Measurements from ENCODE around the gene NACC2. TPM values are rescaled to one million over a fixed set of nuclear protein-coding genes. Genes with fewer than 3 reads are reported as not detected.

NACC2 gene
- total and polyA plus RNA-seq, 10 of the 15 experiments (the other 5 are each of a cell fraction or from before 2014, with no cell fraction given) = 0.66 to 14.7 (median 3.5) TPM

- 94% methylated on average over 27 of the region's 28 CpGs for WGBS (ENCODE audit: insufficient coverage, insufficient replicate concordance, low lambda C conversion rate, missing lambda C conversion rate)
- Histone ChIP-seq H2AFZ (ENCODE audit: control insufficient read depth, low read depth, low read length) (no peak overlapping the region), H3K4me1 (ENCODE audit: control insufficient read depth, insufficient read depth, low read length) (no peaks in the 10 kb centered on the region), H3K4me2 (ENCODE audit: control insufficient read depth, insufficient read depth) (no peak overlapping the region), H3K9ac (ENCODE audit: control insufficient read depth, insufficient read depth, low read length) (no peak overlapping the region), H3K27ac (ENCODE audit: control insufficient read depth, insufficient read depth) (no peak overlapping the region), H3K4me3 (no peak overlapping the region), H3K36me3 (ENCODE audit: control insufficient read depth in 2 of 2, insufficient read depth in 2 of 2, low read length in 1 of 2) (peaks cover 0 to 2% of the 10 kb centered on the region in 2 experiments; a peak in 2 of 4 replicates), H3K9me3 (replicated peaks; ENCODE audit: control insufficient read depth, insufficient read depth, low read length) (no peaks in the 10 kb centered on the region), H3K27me3 (replicated peaks in 1 of 2; ENCODE audit: control insufficient read depth in 2 of 2, insufficient read depth in 2 of 2, low read length in 1 of 2) (no peaks in the 10 kb centered on the region), H4K20me1 (ENCODE audit: control insufficient read depth, insufficient read depth) (no peaks in the 10 kb centered on the region), H3K79me2 (ENCODE audit: control insufficient read depth, insufficient read depth, low read length) (no peaks in the 10 kb centered on the region)
- intact Hi-C loops (cut with micrococcal nuclease; ENCODE audit: unreplicated experiment) = no loop called here
- ATAC-seq (no peak), FAIRE-seq (no peak), DNase-seq (ENCODE audit: low read depth, low spot score) (no peak)
- TF ChIP-seq SMAD5 (IDR thresholded peaks at IDR 0.05; ENCODE audit: low read depth) = no peak
- no peak for TF ChIP-seq ZNF217 (IDR thresholded peaks at IDR 0.05)
- TF ChIP-seq MYB (IDR thresholded peaks at IDR 0.05; ENCODE audit: borderline replicate concordance, low read depth, low read length) = no peak
- TF ChIP-seq EED (IDR thresholded peaks at IDR 0.05; ENCODE audit: low read depth) = no peak
- TF ChIP-seq IRF5 (IDR thresholded peaks at IDR 0.05; ENCODE audit: borderline replicate concordance) = no peak
- CTCF ChIA-PET = no interaction called here
- RAD21 ChIA-PET (ENCODE audit: unreplicated experiment) = no interaction called here
- in situ Hi-C loops (cut with MboI) = no loop called here
- BruUV-seq (replicated peaks) = no TSS peak
- POLR2A ChIA-PET = no interaction called here
- SMC1A ChIA-PET (ENCODE audit: uncharacterized antibody, unreplicated experiment) = no interaction called here
Measured at GRCh38 chr9:136074706-136075105, 20.4 kb downstream of the NACC2 start.

- no TSS peak for BruUV-seq (replicated peaks)
- ChIA-PET RAD21 (ENCODE audit: unreplicated experiment) (no interaction called here), POLR2A (no interaction called here), CTCF (no interaction called here), SMC1A (ENCODE audit: uncharacterized antibody, unreplicated experiment) (no interaction called here)
- Histone ChIP-seq H3K9ac (ENCODE audit: control insufficient read depth, insufficient read depth, low read length) (no peak overlapping the region), H3K27me3 (replicated peaks in 1 of 2; ENCODE audit: control insufficient read depth in 2 of 2, insufficient read depth in 2 of 2, low read length in 1 of 2) (no peaks in the 10 kb centered on the region), H4K20me1 (ENCODE audit: control insufficient read depth, insufficient read depth) (no peaks in the 10 kb centered on the region), H3K36me3 (ENCODE audit: control insufficient read depth in 2 of 2, insufficient read depth in 2 of 2, low read length in 1 of 2) (no peaks in the 10 kb centered on the region), H3K9me3 (replicated peaks; ENCODE audit: control insufficient read depth, insufficient read depth, low read length) (no peaks in the 10 kb centered on the region), H3K4me3 (no peak overlapping the region), H3K4me1 (ENCODE audit: control insufficient read depth, insufficient read depth, low read length) (no peaks in the 10 kb centered on the region), H3K4me2 (ENCODE audit: control insufficient read depth, insufficient read depth) (no peak overlapping the region), H3K79me2 (ENCODE audit: control insufficient read depth, insufficient read depth, low read length) (no peaks in the 10 kb centered on the region), H3K27ac (ENCODE audit: control insufficient read depth, insufficient read depth) (no peak overlapping the region), H2AFZ (ENCODE audit: control insufficient read depth, low read depth, low read length) (no peak overlapping the region)
- intact Hi-C loops (cut with micrococcal nuclease; ENCODE audit: unreplicated experiment) = no loop called here
- 75% methylated on average over 22 of the region's 22 CpGs for WGBS (ENCODE audit: insufficient coverage, insufficient replicate concordance, low lambda C conversion rate, missing lambda C conversion rate)
- FAIRE-seq (no peak), ATAC-seq (no peak), DNase-seq (ENCODE audit: low read depth, low spot score) (no peak)
- in situ Hi-C loops (cut with MboI) = no loop called here
- TF ChIP-seq SMC3 (IDR thresholded peaks at IDR 0.05; ENCODE audit: borderline replicate concordance, low read length) (no peak), CREM (IDR thresholded peaks at IDR 0.05; ENCODE audit: low read depth) (no peak), LARP7 (IDR thresholded peaks at IDR 0.05) (no peak), ZNF24 (IDR thresholded peaks at IDR 0.05) (no peak), ZBED1 (IDR thresholded peaks at IDR 0.05; ENCODE audit: borderline replicate concordance) (no peak), E2F4 (IDR thresholded peaks at IDR 0.05; ENCODE audit: low read depth, low read length) (no peak), TCF3 (IDR thresholded peaks at IDR 0.05; ENCODE audit: borderline replicate concordance, insufficient read depth, low read depth, low read length) (no peak), WRNIP1 (IDR thresholded peaks at IDR 0.05; ENCODE audit: borderline replicate concordance, low read depth, low read length) (no peak), STAT3 (IDR thresholded peaks at IDR 0.05; ENCODE audit: low read depth, low read length) (no peak), RELB (IDR thresholded peaks at IDR 0.05; ENCODE audit: low read depth) (no peak)
Measured at GRCh38 chr9:136062657-136063439, 32.2 kb downstream of the NACC2 start.

All from GM12878 (cell line).